Raji (cell line): Measurements from ENCODE around the gene CYP26C1.

Experiments used
- POLR2A ChIP-seq: IDR thresholded peaks from 2 replicates; pipeline ENCODE4 v1.6.1; 2011; ENCODE audit warnings: low read depth, low read length, control low read depth; ENCODE audit not compliant: insufficient read depth

Gene CYP26C1

GRCh38 chr10:93113042-93113441 lies 52.4 kb downstream of the CYP26C1 start:
- TF ChIP-seq POLR2A, result no peak

- TF ChIP-seq POLR2A, result 0 out of 2 replicates have a peak, but pooled peaks have one; percentile 24
Measured at GRCh38 chr10:93115661-93116383, 55.2 kb downstream of the CYP26C1 start.
